ENCODE measurements around the gene PDE6A. TPM values are rescaled to one million over a fixed set of nuclear protein-coding genes. Genes with fewer than 3 reads are reported as not detected.

PDE6A gene
- total and polyA plus RNA-seq, 2 of the 13 experiments (the other 11 are each of a cell fraction or from before 2014, with no cell fraction given) = 0.01 TPM; not detected in 1

DNA sequence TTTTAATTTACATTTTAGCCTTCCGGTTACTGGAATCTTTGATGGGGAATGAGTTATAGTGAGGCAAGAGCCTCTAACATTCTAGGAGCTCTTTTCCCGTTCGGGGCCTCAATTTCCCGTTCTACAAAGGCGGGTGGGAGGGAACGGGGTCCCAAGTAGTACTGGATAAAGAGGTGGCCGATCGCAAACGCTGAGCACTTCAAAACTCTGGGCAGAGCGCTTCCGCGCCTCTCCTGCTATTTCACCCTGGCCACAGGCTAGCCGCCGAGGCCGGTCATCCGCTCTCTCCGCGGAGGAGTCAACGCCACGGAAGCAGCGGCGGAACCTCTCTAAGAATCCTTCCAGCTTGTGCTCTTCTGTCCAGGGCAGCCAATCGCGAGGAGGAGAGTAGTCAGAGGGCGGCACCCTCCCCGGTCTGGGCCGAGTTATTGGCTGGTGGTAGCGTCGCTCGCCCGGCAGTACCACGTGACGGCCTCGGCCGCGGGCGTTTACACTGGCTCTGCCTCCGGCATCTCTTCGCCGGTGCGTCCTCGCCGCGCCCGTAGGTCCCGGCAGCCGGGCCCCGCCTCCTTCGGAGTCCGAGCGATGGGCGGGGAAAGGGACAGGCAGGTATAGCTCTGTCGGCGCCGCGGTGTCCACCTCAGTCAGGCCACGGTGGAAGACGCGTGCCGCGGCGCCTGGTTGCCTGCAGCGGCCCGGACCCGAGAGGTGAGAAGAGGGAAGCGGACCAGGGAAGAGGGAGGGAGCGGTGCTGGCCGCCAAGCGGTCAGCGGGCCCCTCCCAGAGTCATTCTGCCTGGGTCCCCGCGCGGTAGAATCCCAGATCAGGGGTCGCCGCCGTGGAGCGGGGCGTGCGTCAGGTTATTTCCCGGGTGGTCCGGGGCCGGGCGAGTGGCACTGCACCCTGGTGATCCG, 15.9 kb upstream of the PDE6A start, which contains the start of gene SLC26A2 (continued):
- TF ChIP-seq TFDP1 (CRISPR knock-in tag; IDR thresholded peaks at IDR 0.05; ENCODE audit: borderline replicate concordance) = peak; percentile 65; the same call in 1 of the 2 replicates
- no peak for TF ChIP-seq MBD4 (IDR thresholded peaks at IDR 0.05; ENCODE audit: borderline replicate concordance, low read length)
- TF ChIP-seq, protein P1, sequence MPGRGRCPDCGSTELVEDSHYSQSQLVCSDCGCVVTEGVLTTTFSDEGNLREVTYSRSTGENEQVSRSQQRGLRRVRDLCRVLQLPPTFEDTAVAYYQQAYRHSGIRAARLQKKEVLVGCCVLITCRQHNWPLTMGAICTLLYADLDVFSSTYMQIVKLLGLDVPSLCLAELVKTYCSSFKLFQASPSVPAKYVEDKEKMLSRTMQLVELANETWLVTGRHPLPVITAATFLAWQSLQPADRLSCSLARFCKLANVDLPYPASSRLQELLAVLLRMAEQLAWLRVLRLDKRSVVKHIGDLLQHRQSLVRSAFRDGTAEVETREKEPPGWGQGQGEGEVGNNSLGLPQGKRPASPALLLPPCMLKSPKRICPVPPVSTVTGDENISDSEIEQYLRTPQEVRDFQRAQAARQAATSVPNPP (CRISPR knock-in tag; IDR thresholded peaks at IDR 0.05) = no peak; the same call in 1 of the 2 replicates
- peak; percentile 64; the same call in 1 of the 2 replicates for TF ChIP-seq ZNF160 (CRISPR knock-in tag; IDR thresholded peaks at IDR 0.05)
- no peak for TF ChIP-seq MTA3 (CRISPR knock-in tag; IDR thresholded peaks at IDR 0.05)
- TF ChIP-seq SIN3B (IDR thresholded peaks at IDR 0.05; ENCODE audit: low read length) = no peak
- no peak for TF ChIP-seq ZNF749 (CRISPR knock-in tag; IDR thresholded peaks at IDR 0.05; ENCODE audit: borderline replicate concordance)
- TF ChIP-seq ZNF7 (CRISPR knock-in tag; IDR thresholded peaks at IDR 0.05) = no peak
- TF ChIP-seq ZNF33B (CRISPR knock-in tag; IDR thresholded peaks at IDR 0.05) = no peak; the same call in 1 of the 2 replicates
- no peak for TF ChIP-seq ZNF652 (CRISPR knock-in tag; IDR thresholded peaks at IDR 0.05; ENCODE audit: borderline replicate concordance, low read depth)
- TF ChIP-seq, protein P2, sequence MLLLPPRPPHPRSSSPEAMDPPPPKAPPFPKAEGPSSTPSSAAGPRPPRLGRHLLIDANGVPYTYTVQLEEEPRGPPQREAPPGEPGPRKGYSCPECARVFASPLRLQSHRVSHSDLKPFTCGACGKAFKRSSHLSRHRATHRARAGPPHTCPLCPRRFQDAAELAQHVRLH (CRISPR knock-in tag; IDR thresholded peaks at IDR 0.05; ENCODE audit: borderline replicate concordance, low read depth) = peak; percentile 36; the same call in 1 of the 2 replicates
- TF ChIP-seq ZNF709 (CRISPR knock-in tag; IDR thresholded peaks at IDR 0.05) = peak; percentile 78; the same call in 1 of the 2 replicates
- TF ChIP-seq HES4 (CRISPR knock-in tag; IDR thresholded peaks at IDR 0.05; ENCODE audit: borderline replicate concordance) = no peak
- TF ChIP-seq SPEN (CRISPR knock-in tag; IDR thresholded peaks at IDR 0.05; ENCODE audit: low read depth) = peak; percentile 25; the same call in 1 of the 2 replicates
- TF ChIP-seq FOXK1 (CRISPR knock-in tag; IDR thresholded peaks at IDR 0.05; ENCODE audit: borderline replicate concordance, low read depth) = peak; percentile 78
- no peak; the same call in 2 of the 3 replicates for TF ChIP-seq MXI1 (IDR thresholded peaks at IDR 0.05; ENCODE audit: borderline replicate concordance, low read depth, low read length)
- no peak for TF ChIP-seq TCF7L2 (IDR thresholded peaks at IDR 0.05; ENCODE audit: low read depth, low read length)
- no peak for TF ChIP-seq RBM39 (IDR thresholded peaks at IDR 0.05; ENCODE audit: low read depth, low read length, poor library complexity, severe bottlenecking)
- peak; percentile 40 for TF ChIP-seq TAF15 (IDR thresholded peaks at IDR 0.05; ENCODE audit: low read depth, low read length, poor library complexity, severe bottlenecking)
- TF ChIP-seq MYNN (CRISPR knock-in tag; IDR thresholded peaks at IDR 0.05; ENCODE audit: low read depth) = no peak
- TF ChIP-seq MTF1 (CRISPR knock-in tag; IDR thresholded peaks at IDR 0.05) = no peak
- TF ChIP-seq SAFB2 (CRISPR knock-in tag; IDR thresholded peaks at IDR 0.05; ENCODE audit: borderline replicate concordance, low read depth) = peak; percentile 28; the same call in 1 of the 2 replicates
- TF ChIP-seq ADNP (CRISPR knock-in tag; IDR thresholded peaks at IDR 0.05) = no peak
- no peak; the same call in 1 of the 2 replicates for TF ChIP-seq DNMT3B (CRISPR knock-in tag; conservative IDR thresholded peaks at IDR 0.05)
- peak; percentile 75 for TF ChIP-seq SAP130 (CRISPR knock-in tag; IDR thresholded peaks at IDR 0.05; ENCODE audit: low read depth)
- peak; percentile 24; the same call in 1 of the 2 replicates for TF ChIP-seq SIN3A (IDR thresholded peaks at IDR 0.05; ENCODE audit: borderline replicate concordance, low read depth, low read length)
- TF ChIP-seq ELF1 (CRISPR knock-in tag; IDR thresholded peaks at IDR 0.05) = peak; percentile 52
- peak; percentile 21; the same call in 1 of the 2 replicates for TF ChIP-seq PHF20 (CRISPR knock-in tag; IDR thresholded peaks at IDR 0.05)
- no peak for TF ChIP-seq ZNF720 (CRISPR knock-in tag; IDR thresholded peaks at IDR 0.05)
- no peak for TF ChIP-seq ZNF550 (CRISPR knock-in tag; IDR thresholded peaks at IDR 0.05; ENCODE audit: borderline replicate concordance)
